Measurements from ENCODE around the gene C1R. TPM values are rescaled to one million over a fixed set of nuclear protein-coding genes. Genes with fewer than 3 reads are reported as not detected.

The C1R gene
- polyA plus RNA-seq, 1 of the 3 experiments (the other 2 are of a cell fraction): 20.1 TPM

GRCh38 chr12:7116916-7117315 lies 24.7 kb upstream of the C1R start:
- H3F3A ChIP-seq (replicated peaks; ENCODE audit: insufficient read depth): no peaks in the 10 kb centered on the region
- POLR2A ChIA-PET: no interaction called here
- H3K9ac ChIP-seq: no peak overlapping the region
- H3K27me3 ChIP-seq (ENCODE audit: insufficient read depth): peaks cover 10% of the 10 kb centered on the region; the same call in 1 of the 2 replicates
- H3K4me2 ChIP-seq: no peak overlapping the region
- H3K27ac ChIP-seq (ENCODE audit: low read depth in 2 of 2, low read length in 1 of 2): no peak overlapping the region
- H2AFZ ChIP-seq (ENCODE audit: low read depth): no peak overlapping the region
- H3K36me3 ChIP-seq (replicated peaks in 1 of 2; ENCODE audit: control insufficient read depth in 1 of 2, insufficient read depth in 2 of 2, low read length in 1 of 2): no peaks in the 10 kb centered on the region
- no peaks in the 10 kb centered on the region for H4K20me1 ChIP-seq (ENCODE audit: insufficient read depth)
- no peak overlapping the region for H3K4me3 ChIP-seq (ENCODE audit: low read depth in 2 of 2, low read length in 1 of 2)
- no peak for DNase-seq
- WGBS (ENCODE audit: low lambda C conversion rate): 82% methylated on average over 9 of the region's 9 CpGs
- H3K9me2 ChIP-seq: no peaks in the 10 kb centered on the region
- CTCF ChIA-PET: no interaction called here
- no peaks in the 10 kb centered on the region for H3K9me3 ChIP-seq
- no peaks in the 10 kb centered on the region for H3K79me2 ChIP-seq (ENCODE audit: insufficient read depth)
- peaks cover 0 to 8% of the 10 kb centered on the region in 2 experiments; a peak in 2 of 4 replicates for H3K4me1 ChIP-seq (ENCODE audit: control insufficient read depth in 1 of 2, insufficient read depth in 2 of 2, low read depth in 1 of 2, low read length in 1 of 2)
- no peak for TF ChIP-seq YY1 (IDR thresholded peaks at IDR 0.05; ENCODE audit: low read depth)
- TF ChIP-seq FOXJ3 (CRISPR knock-in tag; IDR thresholded peaks at IDR 0.05): no peak
- no peak for TF ChIP-seq MAX (IDR thresholded peaks at IDR 0.05; ENCODE audit: low read depth)
- TF ChIP-seq, protein P1, sequence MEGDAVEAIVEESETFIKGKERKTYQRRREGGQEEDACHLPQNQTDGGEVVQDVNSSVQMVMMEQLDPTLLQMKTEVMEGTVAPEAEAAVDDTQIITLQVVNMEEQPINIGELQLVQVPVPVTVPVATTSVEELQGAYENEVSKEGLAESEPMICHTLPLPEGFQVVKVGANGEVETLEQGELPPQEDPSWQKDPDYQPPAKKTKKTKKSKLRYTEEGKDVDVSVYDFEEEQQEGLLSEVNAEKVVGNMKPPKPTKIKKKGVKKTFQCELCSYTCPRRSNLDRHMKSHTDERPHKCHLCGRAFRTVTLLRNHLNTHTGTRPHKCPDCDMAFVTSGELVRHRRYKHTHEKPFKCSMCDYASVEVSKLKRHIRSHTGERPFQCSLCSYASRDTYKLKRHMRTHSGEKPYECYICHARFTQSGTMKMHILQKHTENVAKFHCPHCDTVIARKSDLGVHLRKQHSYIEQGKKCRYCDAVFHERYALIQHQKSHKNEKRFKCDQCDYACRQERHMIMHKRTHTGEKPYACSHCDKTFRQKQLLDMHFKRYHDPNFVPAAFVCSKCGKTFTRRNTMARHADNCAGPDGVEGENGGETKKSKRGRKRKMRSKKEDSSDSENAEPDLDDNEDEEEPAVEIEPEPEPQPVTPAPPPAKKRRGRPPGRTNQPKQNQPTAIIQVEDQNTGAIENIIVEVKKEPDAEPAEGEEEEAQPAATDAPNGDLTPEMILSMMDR (IDR thresholded peaks at IDR 0.05): no peak
- no peak for TF ChIP-seq EZH2phosphoT487 (IDR thresholded peaks at IDR 0.05; ENCODE audit: borderline replicate concordance, low read depth)
- no peak for TF ChIP-seq MXI1 (IDR thresholded peaks at IDR 0.05; ENCODE audit: low read depth, low read length)
- TF ChIP-seq USF2 (IDR thresholded peaks at IDR 0.05; ENCODE audit: borderline replicate concordance, low read depth, low read length): no peak
- TF ChIP-seq SIN3A (IDR thresholded peaks at IDR 0.05; ENCODE audit: borderline replicate concordance, low read depth, low read length): no peak
- TF ChIP-seq ELF1 (IDR thresholded peaks at IDR 0.05): no peak
- TF ChIP-seq RXRA (IDR thresholded peaks at IDR 0.05; ENCODE audit: borderline replicate concordance, low read depth): no peak
- no peak for TF ChIP-seq USF1 (IDR thresholded peaks at IDR 0.05; ENCODE audit: borderline replicate concordance, low read depth)
- TF ChIP-seq SMC3 (IDR thresholded peaks at IDR 0.05; ENCODE audit: low read depth, low read length): no peak
- no peak for TF ChIP-seq TCF12 (IDR thresholded peaks at IDR 0.05)
- TF ChIP-seq, protein P2, sequence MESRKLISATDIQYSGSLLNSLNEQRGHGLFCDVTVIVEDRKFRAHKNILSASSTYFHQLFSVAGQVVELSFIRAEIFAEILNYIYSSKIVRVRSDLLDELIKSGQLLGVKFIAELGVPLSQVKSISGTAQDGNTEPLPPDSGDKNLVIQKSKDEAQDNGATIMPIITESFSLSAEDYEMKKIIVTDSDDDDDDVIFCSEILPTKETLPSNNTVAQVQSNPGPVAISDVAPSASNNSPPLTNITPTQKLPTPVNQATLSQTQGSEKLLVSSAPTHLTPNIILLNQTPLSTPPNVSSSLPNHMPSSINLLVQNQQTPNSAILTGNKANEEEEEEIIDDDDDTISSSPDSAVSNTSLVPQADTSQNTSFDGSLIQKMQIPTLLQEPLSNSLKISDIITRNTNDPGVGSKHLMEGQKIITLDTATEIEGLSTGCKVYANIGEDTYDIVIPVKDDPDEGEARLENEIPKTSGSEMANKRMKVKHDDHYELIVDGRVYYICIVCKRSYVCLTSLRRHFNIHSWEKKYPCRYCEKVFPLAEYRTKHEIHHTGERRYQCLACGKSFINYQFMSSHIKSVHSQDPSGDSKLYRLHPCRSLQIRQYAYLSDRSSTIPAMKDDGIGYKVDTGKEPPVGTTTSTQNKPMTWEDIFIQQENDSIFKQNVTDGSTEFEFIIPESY (IDR thresholded peaks at IDR 0.05; ENCODE audit: borderline replicate concordance, low read depth): no peak

All from SK-N-SH (cell line).